GM18505 (cell line): ENCODE results near the gene LILRA5.
"Not testable (repeated sequence)": the region's sequence is repeated elsewhere in the genome, so short reads cannot be mapped to it uniquely, and the experiment has no call there.

ENCODE experiments used
- ATAC-seq: cut with Tn5 transposase; IDR thresholded peaks from one replicate; pipeline ENCODE4 v1.9.1; 2021; ENCODE audit not compliant: unreplicated experiment
- POLR2A ChIP-seq: IDR thresholded peaks from 4 replicates; pipeline ENCODE4 v1.6.1; 2011; ENCODE audit warnings: borderline replicate concordance; ENCODE audit not compliant: insufficient read depth, insufficient read length; ENCODE audit errors: extremely low read depth

The LILRA5 gene

GRCh38 chr19:54307389-54308020 is 5.5 kb downstream of the LILRA5 start:
- ATAC-seq, result no peak
- no peak for TF ChIP-seq POLR2A

- ATAC-seq, result no peak
- no peak for TF ChIP-seq POLR2A
Observed at GRCh38 chr19:54305141-54305540, 7.8 kb downstream of the LILRA5 start.

GRCh38 chr19:54302257-54302656 is 10.7 kb downstream of the LILRA5 start:
- no peak for TF ChIP-seq POLR2A
- ATAC-seq, result no peak

GRCh38 chr19:54299515-54299914 is 13.5 kb downstream of the LILRA5 start:
- ATAC-seq, result no peak
- no peak for TF ChIP-seq POLR2A

- ATAC-seq, result no peak
Observed at GRCh38 chr19:54299126-54299498, 13.9 kb downstream of the LILRA5 start.

GRCh38 chr19:54298357-54299125 is 14.4 kb downstream of the LILRA5 start:
- TF ChIP-seq POLR2A, result no peak
- no peak for ATAC-seq

More at GRCh38 chr19:54299126-54299498, 13.9 kb downstream of the LILRA5 start:
- no peak for TF ChIP-seq POLR2A

GRCh38 chr19:54297759-54298305 is 15.1 kb downstream of the LILRA5 start:
- no peak for ATAC-seq
- TF ChIP-seq POLR2A, result no peak

- ATAC-seq, result no peak
- TF ChIP-seq POLR2A, result no peak
Observed at GRCh38 chr19:54294539-54294938, 18.4 kb downstream of the LILRA5 start.

- ATAC-seq, result not testable (repeated sequence)
Observed at GRCh38 chr19:54289160-54289559, 23.8 kb downstream of the LILRA5 start.

- no peak for TF ChIP-seq POLR2A
Observed at GRCh38 chr19:54287456-54287855, 25.5 kb downstream of the LILRA5 start.

GRCh38 chr19:54286283-54286682 is 26.7 kb downstream of the LILRA5 start:
- not testable (repeated sequence) for ATAC-seq

More at GRCh38 chr19:54287456-54287855, 25.5 kb downstream of the LILRA5 start:
- ATAC-seq, result no peak

- ATAC-seq, result not testable (repeated sequence)
Observed at GRCh38 chr19:54285427-54286056, 27.4 kb downstream of the LILRA5 start.

GRCh38 chr19:54282686-54283470 is 30.1 kb downstream of the LILRA5 start:
- ATAC-seq, result no peak
- no peak for TF ChIP-seq POLR2A

GRCh38 chr19:54281729-54282075 is 31.3 kb downstream of the LILRA5 start:
- not testable (repeated sequence) for ATAC-seq
